OCI-LY1 (cell line): ENCODE results near the gene CDS1.

Experiments used
- EZH2 ChIP-seq: fragments of 200-600 bp; sonication (generic), shearing (Covaris generic); IDR thresholded peaks from 2 replicates; pipeline ENCODE4 v1.8.0; 2017; ENCODE audit warnings: borderline replicate concordance, mixed run types, mild to moderate bottlenecking, antibody characterized with exemption, low read length, moderate library complexity, mixed read lengths
- TF ChIP-seq, protein P1 (sequence below): fragments of 200-600 bp; sonication (generic), shearing (Covaris generic); IDR thresholded peaks from 2 replicates; pipeline ENCODE4 v1.5.1; 2017; ENCODE audit warnings: mild to moderate bottlenecking, antibody characterized with exemption, low read length, moderate library complexity, mixed read lengths

GRCh38 chr4:84661191-84661939 lies 78.4 kb downstream of the CDS1 start:
- TF ChIP-seq, protein P1, sequence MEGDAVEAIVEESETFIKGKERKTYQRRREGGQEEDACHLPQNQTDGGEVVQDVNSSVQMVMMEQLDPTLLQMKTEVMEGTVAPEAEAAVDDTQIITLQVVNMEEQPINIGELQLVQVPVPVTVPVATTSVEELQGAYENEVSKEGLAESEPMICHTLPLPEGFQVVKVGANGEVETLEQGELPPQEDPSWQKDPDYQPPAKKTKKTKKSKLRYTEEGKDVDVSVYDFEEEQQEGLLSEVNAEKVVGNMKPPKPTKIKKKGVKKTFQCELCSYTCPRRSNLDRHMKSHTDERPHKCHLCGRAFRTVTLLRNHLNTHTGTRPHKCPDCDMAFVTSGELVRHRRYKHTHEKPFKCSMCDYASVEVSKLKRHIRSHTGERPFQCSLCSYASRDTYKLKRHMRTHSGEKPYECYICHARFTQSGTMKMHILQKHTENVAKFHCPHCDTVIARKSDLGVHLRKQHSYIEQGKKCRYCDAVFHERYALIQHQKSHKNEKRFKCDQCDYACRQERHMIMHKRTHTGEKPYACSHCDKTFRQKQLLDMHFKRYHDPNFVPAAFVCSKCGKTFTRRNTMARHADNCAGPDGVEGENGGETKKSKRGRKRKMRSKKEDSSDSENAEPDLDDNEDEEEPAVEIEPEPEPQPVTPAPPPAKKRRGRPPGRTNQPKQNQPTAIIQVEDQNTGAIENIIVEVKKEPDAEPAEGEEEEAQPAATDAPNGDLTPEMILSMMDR: no peak
- no peak for TF ChIP-seq EZH2
